Keratinocyte (primary cell): ENCODE data around the gene IL1A. TPM values are rescaled to one million over a fixed set of nuclear protein-coding genes. Genes with fewer than 3 reads are reported as not detected.

Source experiments
- DNase-seq: peaks from one replicate; pipeline ENCODE4 v3.0.0-alpha.2; 2011; ENCODE audit warnings: low read depth, missing footprints, low spot score
- FAIRE-seq: peaks from 2 replicates; lab custom pipeline; 2011; peaks lifted over from hg19 to GRCh38; lab: Jason Lieb, UNC
- H2AFZ ChIP-seq: 2 replicates; pipeline ENCODE4 v1.6.0; 2012; ENCODE audit warnings: low read length, control low read depth, inconsistent platforms; ENCODE audit not compliant: control insufficient read depth
- H3K27ac ChIP-seq: 2 replicates; pipeline ENCODE4 v1.5.1; 2011; ENCODE audit warnings: low read length; ENCODE audit not compliant: control insufficient read depth, insufficient read depth
- H3K27me3 ChIP-seq: 3 replicates; pipeline ENCODE4 v1.6.0; 2011; ENCODE audit warnings: low read length; ENCODE audit not compliant: control insufficient read depth, insufficient read depth; ENCODE audit errors: extremely low read depth
- H3K36me3 ChIP-seq, 2 experiments: 2 replicates in 1 of 2; 3 replicates in 1 of 2; pipeline ENCODE4 v1.5.1; 2011; ENCODE audit warnings: low read length in 2 of 2, mild to moderate bottlenecking in 1 of 2; ENCODE audit not compliant: control insufficient read depth in 2 of 2, insufficient read depth in 2 of 2; ENCODE audit errors: extremely low read depth in 1 of 2
- H3K4me1 ChIP-seq: 3 replicates; pipeline ENCODE4 v1.5.1; 2011; ENCODE audit warnings: low read length; ENCODE audit not compliant: control insufficient read depth, insufficient read depth; ENCODE audit errors: extremely low read depth
- H3K4me2 ChIP-seq: 3 replicates; pipeline ENCODE4 v1.6.0; 2011; ENCODE audit warnings: low read depth, low read length; ENCODE audit not compliant: control insufficient read depth, insufficient read depth; ENCODE audit errors: extremely low read depth
- H3K4me3 ChIP-seq, 3 experiments: fragments of 200-600 bp in 1 of 3; sonication (generic) in 1 of 3; 2 replicates in 2 of 3; 3 replicates in 1 of 3; pipeline ENCODE4 v1.5.1; 2011 to 2016; ENCODE audit warnings: low read length in 3 of 3, mild to moderate bottlenecking in 3 of 3, control low read depth in 2 of 3, inconsistent platforms in 1 of 3, low read depth in 1 of 3, mixed read lengths in 1 of 3, mixed run types in 1 of 3, moderate library complexity in 1 of 3; ENCODE audit not compliant: control insufficient read depth in 2 of 3, insufficient read depth in 2 of 3; ENCODE audit errors: extremely low read depth in 1 of 3
- H3K79me2 ChIP-seq: 2 replicates; pipeline ENCODE4 v1.6.0; 2012; ENCODE audit warnings: low read length; ENCODE audit not compliant: control insufficient read depth, insufficient read depth
- H3K9ac ChIP-seq: 3 replicates; pipeline ENCODE4 v1.6.0; 2011; ENCODE audit warnings: low read length; ENCODE audit not compliant: control insufficient read depth, insufficient read depth; ENCODE audit errors: extremely low read depth
- H3K9me1 ChIP-seq: 3 replicates; pipeline ENCODE4 v1.6.0; 2011; ENCODE audit warnings: low read length; ENCODE audit not compliant: control insufficient read depth, insufficient read depth; ENCODE audit errors: extremely low read depth
- H3K9me3 ChIP-seq: 2 replicates; pipeline ENCODE4 v1.5.1; 2012; ENCODE audit warnings: low read depth, low read length; ENCODE audit not compliant: control insufficient read depth
- H4K20me1 ChIP-seq: 3 replicates; pipeline ENCODE4 v1.6.0; 2011; ENCODE audit warnings: low read length; ENCODE audit not compliant: control insufficient read depth, insufficient read depth; ENCODE audit errors: extremely low read depth
- EZH2 ChIP-seq: IDR thresholded peaks from one replicate; pipeline ENCODE4 v1.6.1; 2012; ENCODE audit warnings: inconsistent platforms, mild to moderate bottlenecking, low read length, moderate library complexity
- dilution Hi-C: fragments of 300-500 bp; cut with MboI; formaldehyde crosslinking; loops from one replicate; pipeline ENCODE4 v1.7.0; 2020; ENCODE audit warnings: low sequenced_read_pairs; ENCODE audit not compliant: extremely low pct_ligation_motif_present
- polyA plus RNA-seq, 5 experiments: library from polyadenylated mRNA; depleted of rRNA in 3 of 5; stranded (reverse) in 3 of 5; stranded (forward) in 1 of 5; unstranded in 1 of 5; fragments of >200 nt; gene quantifications; 1 replicate in 1 of 5; 2 replicates in 3 of 5; 3 replicates in 1 of 5; pipeline versions ENCODE4 v1.2.1 to v1.2.3, GENCODE V29; 2011 to 2012; ENCODE audit warnings: missing spikeins in 2 of 5, low read depth in 1 of 5, low replicate concordance in 1 of 5
- TF ChIP-seq, protein P1 (sequence below), 3 experiments: IDR thresholded peaks in 1 of 3; conservative IDR thresholded peaks in 1 of 3; optimal IDR thresholded peaks in 1 of 3; 2 replicates in 2 of 3; 3 replicates in 1 of 3; pipeline versions ENCODE3 to v1.5.1; 2011; ENCODE audit warnings: low read length in 3 of 3, mild to moderate bottlenecking in 3 of 3, moderate library complexity in 2 of 3, control low read depth in 1 of 3, inconsistent platforms in 1 of 3; ENCODE audit not compliant: insufficient read depth in 2 of 3; ENCODE audit errors: extremely low read depth in 1 of 3

Gene IL1A
- polyA plus RNA-seq, 1 donor (not counting 4 experiments of a cell fraction or from before 2014, with no cell fraction given) = 269 TPM

DNA sequence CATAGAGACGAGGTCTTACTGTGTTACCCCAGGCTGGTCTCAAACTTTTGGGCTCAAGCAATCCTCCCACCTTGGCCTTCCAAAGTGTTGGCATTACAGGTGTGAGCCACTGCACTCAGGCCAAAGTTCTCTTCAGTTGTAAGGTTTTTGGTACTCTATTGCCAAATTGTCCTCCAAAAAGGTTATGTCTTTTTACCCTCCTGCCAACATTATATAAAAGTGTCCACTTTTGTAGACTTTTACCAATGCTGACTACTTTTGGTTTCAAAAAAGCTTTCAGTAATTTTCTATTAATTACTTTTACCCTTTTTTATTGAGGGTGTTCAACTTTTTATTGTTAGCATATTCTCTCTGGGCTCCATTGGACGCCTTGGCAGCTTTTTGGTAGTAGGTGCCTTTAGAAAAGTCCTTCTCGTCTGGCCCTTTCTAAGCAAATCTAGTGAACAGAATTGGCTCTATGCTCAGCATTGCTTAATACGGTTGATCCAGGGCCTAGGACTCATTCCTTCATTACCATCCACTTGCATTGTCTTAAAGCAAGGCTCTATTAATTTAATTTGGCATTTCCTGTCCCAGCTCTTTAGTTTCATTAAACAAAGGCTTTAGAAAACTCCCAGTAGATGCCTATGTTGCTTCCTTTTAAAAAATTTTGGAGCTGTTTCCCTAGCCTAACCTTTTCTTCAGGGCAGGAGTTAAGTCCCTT lies 16.7 kb upstream of the IL1A start:
- Histone ChIP-seq H4K20me1 (no peaks in the 10 kb centered on the region), H3K9me1 (no peaks in the 10 kb centered on the region), H2AFZ (no peak overlapping the region), H3K79me2 (no peaks in the 10 kb centered on the region), H3K27ac (no peak overlapping the region), H3K4me2 (no peak overlapping the region), H3K36me3 (no peaks in the 10 kb centered on the region), H3K9me3 (no peaks in the 10 kb centered on the region), H3K4me3 (no peak overlapping the region), H3K4me1 (peaks cover 41% of the 10 kb centered on the region), H3K9ac (no peak overlapping the region), H3K27me3 (no peaks in the 10 kb centered on the region)
- TF ChIP-seq EZH2 = no peak
- TF ChIP-seq, protein P1, sequence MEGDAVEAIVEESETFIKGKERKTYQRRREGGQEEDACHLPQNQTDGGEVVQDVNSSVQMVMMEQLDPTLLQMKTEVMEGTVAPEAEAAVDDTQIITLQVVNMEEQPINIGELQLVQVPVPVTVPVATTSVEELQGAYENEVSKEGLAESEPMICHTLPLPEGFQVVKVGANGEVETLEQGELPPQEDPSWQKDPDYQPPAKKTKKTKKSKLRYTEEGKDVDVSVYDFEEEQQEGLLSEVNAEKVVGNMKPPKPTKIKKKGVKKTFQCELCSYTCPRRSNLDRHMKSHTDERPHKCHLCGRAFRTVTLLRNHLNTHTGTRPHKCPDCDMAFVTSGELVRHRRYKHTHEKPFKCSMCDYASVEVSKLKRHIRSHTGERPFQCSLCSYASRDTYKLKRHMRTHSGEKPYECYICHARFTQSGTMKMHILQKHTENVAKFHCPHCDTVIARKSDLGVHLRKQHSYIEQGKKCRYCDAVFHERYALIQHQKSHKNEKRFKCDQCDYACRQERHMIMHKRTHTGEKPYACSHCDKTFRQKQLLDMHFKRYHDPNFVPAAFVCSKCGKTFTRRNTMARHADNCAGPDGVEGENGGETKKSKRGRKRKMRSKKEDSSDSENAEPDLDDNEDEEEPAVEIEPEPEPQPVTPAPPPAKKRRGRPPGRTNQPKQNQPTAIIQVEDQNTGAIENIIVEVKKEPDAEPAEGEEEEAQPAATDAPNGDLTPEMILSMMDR (optimal IDR thresholded peaks at IDR 0.05 in 1 of 3, IDR thresholded peaks at IDR 0.05 in 1 of 3, conservative IDR thresholded peaks at IDR 0.05 in 1 of 3; ENCODE audit: extremely low read depth in 1 of 3, insufficient read depth in 2 of 3, low read length in 3 of 3) = no peak
- DNase-seq (no peak), FAIRE-seq (no peak)
- dilution Hi-C loops = no loop called here

DNA sequence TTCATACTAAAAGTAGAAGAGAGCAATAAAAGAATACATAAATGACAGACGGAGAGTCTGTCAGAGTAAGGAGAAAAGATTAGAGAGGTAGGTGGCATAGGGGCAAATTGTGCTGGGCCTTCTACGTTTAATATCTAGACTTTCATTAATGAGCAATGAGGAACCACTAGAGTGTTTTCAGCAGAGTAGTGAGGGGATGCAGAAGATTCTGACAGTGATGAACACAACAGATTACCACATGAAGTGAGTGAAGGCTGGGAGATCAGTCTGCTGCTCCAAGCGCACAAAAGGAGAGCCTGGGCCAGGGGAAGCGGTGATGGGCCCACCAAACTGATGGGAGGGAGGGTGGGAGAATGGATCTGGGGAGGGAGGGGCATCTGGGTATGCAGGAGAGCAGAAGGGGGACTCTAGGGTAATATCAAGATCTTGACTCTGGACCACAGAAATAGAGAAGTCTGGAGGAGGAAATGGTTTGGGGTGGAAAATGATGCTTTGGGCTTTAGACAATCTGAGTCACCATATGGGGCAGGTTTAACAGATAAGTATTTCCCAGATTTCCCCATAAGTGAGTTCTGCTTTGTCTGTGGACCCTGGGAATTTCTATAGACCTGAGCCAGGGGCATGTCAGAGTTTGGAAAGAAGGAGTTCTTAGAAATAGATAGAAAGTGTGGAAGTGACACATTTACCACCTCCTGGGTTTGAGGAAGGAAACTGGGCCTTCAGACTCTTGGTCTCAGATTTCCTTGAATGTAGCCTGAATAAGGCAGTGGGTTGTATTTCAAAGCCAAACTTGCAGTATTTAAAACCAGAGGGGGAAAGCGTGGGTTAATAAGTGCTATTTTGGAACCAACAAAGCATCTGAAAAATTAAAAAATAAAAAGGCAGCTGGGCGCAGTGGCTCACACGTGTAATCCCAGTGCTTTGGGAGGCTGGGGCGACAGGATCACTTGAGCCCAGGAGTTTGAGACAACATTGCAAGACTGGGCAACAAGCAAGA lies 15.0 kb upstream of the IL1A start:
- no peaks in the 10 kb centered on the region for H3K27me3 ChIP-seq
- H3K36me3 ChIP-seq = no peaks in the 10 kb centered on the region
- H2AFZ ChIP-seq = no peak overlapping the region
- dilution Hi-C loops = no loop called here
- H3K27ac ChIP-seq = peak overlapping the region; percentile 29
- FAIRE-seq (no peak), DNase-seq (no peak)
- H4K20me1 ChIP-seq = no peaks in the 10 kb centered on the region
- H3K9me3 ChIP-seq = no peaks in the 10 kb centered on the region
- no peak for TF ChIP-seq EZH2
- TF ChIP-seq, protein P1 (optimal IDR thresholded peaks at IDR 0.05 in 1 of 3, IDR thresholded peaks at IDR 0.05 in 1 of 3, conservative IDR thresholded peaks at IDR 0.05 in 1 of 3; ENCODE audit: extremely low read depth in 1 of 3, insufficient read depth in 2 of 3, low read length in 3 of 3) = no peak
- H3K4me2 ChIP-seq = no peak overlapping the region
- no peaks in the 10 kb centered on the region for H3K9me1 ChIP-seq
- H3K4me1 ChIP-seq = peaks cover 41% of the 10 kb centered on the region
- no peaks in the 10 kb centered on the region for H3K79me2 ChIP-seq
- no peak overlapping the region for H3K4me3 ChIP-seq
- H3K9ac ChIP-seq = no peak overlapping the region
